OCI-LY3 (cell line): ENCODE data around the gene TMEM200B.

Experiments used
- CTCF ChIP-seq: fragments of 200-600, 300-600 bp; sonication (generic); IDR thresholded peaks from 2 replicates; pipeline ENCODE4 v1.5.1; 2014; ENCODE audit warnings: antibody characterized with exemption, low read length, low read depth
- EZH2phosphoT487 ChIP-seq: fragments of 200-600 bp; shearing (Covaris generic); IDR thresholded peaks from 2 replicates; pipeline ENCODE4 v1.6.1; 2018; ENCODE audit warnings: antibody characterized with exemption, mixed run types, low read depth

- TF ChIP-seq CTCF (no peak), EZH2phosphoT487 (no peak)
Measured at GRCh38 chr1:29125788-29126187, 2.1 kb upstream of the TMEM200B start.
